NCI-H1105 (cell line): ENCODE results near the gene PHIP.
A peak's percentile ranks its signal among the peaks of the same experiment; 100 is the strongest.

Experiments
- DNase-seq: peaks from one replicate; lab custom pipeline; 2025; lab: John Stamatoyannopoulos, UW

The PHIP gene

GRCh38 chr6:79070206-79070825 is 7.7 kb downstream of the PHIP start:
- DNase-seq, result no peak

DNA sequence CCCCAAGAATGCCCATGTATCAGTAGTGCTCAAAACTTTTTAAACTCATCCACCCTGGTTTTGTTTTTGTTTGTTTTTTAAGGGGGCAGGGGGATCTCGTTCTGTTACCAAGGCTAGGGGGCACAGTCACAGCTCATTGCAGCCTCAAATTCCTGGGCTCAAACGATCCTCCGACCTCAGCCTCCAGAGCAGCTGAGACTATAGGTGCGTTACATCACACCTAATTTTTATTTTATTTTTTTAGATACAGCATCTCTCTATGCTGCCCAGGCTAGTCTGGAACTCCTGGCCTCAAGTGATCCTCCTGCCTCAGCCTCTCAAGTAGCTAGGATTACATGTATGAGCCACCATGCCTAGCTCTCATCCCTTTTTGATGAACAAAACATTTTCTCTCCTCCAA is 11.2 kb downstream of the PHIP start:
- no peak for DNase-seq

GRCh38 chr6:79066330-79066729 is 11.7 kb downstream of the PHIP start:
- DNase-seq, result no peak

GRCh38 chr6:79065232-79065631 is 12.8 kb downstream of the PHIP start:
- DNase-seq, result no peak

DNA sequence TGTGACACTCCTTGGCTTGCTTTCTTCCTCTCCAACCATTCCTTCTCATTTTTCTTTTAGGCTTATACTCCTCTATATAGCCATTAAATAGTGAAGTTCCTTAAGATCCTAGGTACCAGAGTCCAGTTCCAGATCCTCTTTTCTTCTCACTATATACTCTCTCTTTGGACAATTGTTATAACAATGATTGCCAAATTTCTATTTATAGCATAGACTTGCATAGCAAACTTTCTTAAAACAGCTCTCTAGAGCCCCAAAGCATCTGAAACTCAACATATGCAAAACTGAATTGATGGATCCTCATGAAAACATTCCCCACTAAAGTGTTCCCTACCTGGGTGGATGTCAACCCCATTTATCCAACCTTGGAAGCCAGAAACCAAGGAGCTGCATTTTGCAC is 13.4 kb downstream of the PHIP start:
- no peak for DNase-seq

DNA sequence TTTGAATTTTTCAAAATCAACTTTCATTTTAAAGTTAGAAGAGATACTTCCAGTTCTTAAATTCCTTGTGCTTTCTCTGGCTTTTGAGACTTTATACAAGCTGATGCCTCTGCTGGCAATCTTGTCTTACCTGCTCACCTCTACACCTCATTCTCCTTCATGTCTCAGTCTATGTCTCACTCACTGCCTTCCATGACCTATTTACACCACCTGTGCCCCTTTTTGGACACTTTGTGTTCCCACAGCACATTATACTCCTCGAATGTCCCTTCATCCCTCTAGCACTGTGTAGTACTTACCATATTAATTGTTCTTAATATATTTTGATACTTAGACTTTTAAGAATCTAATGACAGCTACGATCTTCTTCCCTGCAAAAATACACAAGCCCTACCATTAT is 15.3 kb downstream of the PHIP start:
- no peak for DNase-seq

DNA sequence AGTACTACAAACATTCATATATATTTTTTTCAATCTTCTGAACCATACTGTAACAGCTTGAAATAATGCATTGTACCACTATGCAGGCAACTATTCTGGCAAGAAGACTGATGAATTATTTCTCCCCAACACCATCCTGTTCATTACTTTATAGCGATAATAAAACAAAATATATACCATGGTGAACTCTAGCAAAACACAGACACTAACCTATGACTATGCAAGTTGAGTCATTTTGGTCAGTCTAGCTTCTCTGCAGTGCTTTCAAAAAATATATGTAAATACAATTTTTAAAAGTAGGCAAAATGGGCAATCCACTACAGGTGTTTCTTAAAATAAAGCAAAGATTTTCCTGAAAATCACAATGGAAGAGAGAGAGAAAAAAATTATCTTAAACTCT is 20.3 kb downstream of the PHIP start:
- no peak for DNase-seq

DNA sequence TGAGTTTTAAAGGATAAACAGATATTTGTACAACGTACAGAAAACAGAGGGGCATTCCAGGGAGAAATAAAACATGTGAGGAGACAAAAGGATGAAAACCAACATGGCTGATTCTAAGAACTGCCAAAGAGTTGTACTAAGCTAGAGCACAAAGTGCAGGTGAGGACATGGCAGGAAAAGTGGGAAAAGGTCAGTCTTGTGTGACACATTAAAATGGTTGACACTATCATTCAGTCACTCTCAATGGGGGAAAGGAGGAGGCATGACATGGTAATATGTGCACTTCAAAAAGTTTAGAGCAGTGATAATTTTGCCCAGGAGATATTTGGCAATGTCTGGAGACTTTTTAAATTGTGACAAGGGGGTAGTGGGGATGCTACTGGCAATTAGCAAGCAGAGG is 21.8 kb downstream of the PHIP start:
- no peak for DNase-seq

DNA sequence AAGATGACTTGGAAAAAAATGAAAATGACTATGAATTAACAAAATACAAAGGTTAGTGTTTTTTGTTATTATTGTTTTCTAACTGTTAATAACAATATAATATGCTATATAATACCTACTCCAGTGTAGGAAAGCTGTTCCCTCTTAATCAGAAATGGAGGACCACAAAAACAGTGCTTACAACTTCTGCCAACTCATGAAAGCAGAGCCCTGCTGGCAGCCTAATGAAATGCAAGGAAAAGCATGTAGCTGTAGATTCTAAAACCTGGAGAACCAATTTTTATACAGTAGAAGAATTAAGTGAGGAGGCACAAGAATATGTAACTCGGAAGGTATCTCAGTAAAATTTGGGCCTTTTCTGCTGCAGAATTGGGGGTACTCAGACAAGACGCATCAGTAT is 29.4 kb downstream of the PHIP start:
- peak; percentile 13 for DNase-seq

- no peak for DNase-seq
Observed at GRCh38 chr6:79047072-79047471, 31.0 kb downstream of the PHIP start.

DNA sequence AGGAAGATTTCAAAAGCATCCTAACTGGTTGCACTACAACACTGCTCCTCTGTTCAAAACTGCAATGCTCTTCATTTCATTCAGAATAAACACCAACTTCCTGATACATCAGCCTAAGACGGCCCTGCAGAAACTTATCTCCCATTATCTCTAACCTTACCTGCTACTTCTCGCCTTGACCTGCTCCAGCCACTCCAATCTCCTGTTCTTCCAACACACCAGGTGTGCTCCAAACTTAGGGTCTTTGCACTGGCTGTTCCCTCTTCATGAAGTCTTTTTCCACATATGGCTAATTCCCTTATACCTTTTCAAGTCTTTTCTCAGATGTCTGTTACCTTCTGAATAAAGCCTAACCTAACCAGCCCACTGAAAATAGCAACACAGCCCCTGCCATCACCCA is 32.1 kb downstream of the PHIP start:
- no peak for DNase-seq

DNA sequence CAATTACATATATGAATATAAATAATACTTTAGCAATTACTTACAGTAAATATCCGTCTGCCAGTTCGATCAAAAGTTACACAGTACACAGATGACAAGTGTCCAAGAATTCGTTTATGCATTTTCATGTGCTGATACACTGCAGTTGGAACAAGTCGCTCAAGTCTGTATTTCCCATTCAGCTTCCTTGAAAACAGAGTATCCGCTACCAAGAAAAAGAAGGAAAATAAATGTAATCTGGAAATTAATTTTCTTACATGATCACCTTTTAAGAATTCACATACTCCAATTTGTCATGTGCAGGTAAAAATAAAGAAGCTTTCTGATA is 35.3 kb downstream of the PHIP start:
- no peak for DNase-seq

DNA sequence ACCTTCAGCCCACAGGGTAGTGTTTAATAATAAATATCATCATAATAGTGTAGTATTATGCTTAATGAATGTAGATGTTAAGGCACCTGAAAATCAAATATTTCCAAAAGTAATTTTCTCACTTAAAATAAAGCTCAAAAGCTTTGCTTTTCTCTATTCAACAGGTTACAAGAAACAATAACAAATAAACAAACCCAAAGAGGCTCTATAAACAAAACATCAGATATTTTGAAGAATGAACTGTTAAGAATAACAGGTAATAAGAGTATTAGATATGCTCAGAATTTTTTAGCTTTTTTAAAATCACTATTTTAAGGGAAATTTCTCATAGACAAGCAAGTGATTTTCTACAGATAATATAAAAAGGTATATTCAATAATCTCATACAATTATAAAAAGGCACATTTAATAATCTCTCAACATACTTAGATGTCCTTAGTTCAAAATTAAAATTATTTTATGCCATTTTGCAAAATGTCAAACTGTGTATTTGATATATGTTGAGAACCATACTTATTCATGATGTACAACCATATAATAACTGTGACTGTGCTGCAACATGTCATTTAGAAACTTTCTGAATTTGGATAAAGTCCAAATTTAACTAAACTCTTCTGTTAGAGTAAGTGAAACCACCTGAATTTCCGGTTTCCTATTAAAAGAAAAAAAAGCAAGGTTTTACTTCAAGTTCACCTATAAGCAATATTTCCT is 35.8 kb downstream of the PHIP start:
- DNase-seq, result no peak

DNA sequence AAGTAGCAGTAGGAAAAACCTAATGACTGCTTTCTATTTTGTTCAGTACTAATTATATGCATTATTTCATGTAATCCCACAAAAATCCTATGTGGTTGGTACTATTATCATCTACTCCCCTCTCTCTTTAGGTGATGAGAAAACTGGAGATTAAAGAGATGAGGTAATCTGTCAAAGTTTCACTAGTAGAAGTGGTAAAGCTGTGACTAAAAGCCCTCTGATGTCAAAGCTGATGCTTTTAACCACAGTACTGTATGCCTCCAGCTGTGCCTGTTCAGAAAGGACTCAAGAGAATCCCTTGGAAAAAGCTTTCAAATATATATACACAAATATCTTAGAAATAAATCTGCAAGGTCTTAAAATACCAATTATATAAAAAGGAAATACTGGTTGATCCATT is 38.0 kb downstream of the PHIP start:
- DNase-seq, result no peak

DNA sequence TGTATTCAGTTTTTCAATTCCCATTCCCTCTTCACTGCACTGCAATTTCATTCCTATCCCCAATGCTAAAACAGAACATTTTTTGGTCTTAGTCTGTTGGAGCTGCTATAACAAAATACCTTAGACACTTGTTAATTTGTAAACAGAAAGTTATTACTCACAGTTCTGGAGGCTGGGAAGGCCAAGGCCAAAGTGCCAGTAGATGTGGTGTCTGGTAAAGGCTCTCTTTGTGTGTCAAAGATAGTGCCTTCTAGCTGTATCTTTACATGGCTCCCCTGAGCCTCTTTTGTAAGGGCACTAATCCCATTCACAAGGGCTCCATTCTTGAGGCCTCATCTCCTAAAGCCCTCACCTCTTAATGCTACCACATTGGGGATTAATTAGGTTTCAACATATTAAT is 40.0 kb downstream of the PHIP start:
- no peak for DNase-seq

- DNase-seq, result no peak
Observed at GRCh38 chr6:79034865-79035264, 43.2 kb downstream of the PHIP start.

DNA sequence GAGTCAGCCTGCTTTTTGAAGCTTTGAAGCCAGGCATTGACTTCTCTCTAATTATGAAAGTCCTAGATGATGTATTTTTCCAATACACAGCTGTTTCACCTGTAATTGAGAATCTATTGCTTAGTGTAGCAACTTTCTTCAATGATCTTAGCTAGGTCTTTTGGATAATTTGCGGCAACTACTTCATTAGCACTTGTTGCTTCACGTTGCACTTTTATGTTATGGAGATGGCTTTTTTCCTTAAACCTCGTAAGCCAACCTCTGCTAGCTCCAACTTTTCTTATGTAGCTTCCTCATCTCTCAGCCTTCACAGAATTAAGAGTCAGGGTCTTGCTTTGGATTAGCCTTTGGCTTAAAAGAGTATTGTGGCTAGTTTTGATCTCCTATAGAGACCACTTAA is 44.8 kb downstream of the PHIP start:
- DNase-seq, result no peak

GRCh38 chr6:79031821-79032590 is 46.0 kb downstream of the PHIP start:
- DNase-seq, result no peak

- no peak for DNase-seq
Observed at GRCh38 chr6:79030511-79030910, 47.5 kb downstream of the PHIP start.

DNA sequence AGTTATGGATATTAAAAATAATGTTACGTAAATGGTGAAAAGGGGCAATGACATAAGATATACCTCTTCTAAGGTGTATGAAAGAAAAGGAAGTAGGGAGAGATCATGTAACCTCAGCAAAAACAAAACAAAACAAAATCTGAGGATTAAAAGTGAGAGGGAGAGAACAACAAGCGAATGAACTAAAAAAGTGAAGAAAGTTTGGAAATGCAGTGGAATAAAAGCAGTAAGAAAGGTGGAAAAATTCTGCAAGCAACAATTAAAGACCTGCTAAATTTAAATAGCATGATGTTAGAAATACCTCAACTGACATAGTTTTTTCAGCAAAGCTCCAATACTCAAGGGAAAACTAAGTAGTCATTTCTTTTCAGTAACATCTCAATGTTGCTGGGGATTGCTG is 48.0 kb downstream of the PHIP start:
- no peak for DNase-seq

DNA sequence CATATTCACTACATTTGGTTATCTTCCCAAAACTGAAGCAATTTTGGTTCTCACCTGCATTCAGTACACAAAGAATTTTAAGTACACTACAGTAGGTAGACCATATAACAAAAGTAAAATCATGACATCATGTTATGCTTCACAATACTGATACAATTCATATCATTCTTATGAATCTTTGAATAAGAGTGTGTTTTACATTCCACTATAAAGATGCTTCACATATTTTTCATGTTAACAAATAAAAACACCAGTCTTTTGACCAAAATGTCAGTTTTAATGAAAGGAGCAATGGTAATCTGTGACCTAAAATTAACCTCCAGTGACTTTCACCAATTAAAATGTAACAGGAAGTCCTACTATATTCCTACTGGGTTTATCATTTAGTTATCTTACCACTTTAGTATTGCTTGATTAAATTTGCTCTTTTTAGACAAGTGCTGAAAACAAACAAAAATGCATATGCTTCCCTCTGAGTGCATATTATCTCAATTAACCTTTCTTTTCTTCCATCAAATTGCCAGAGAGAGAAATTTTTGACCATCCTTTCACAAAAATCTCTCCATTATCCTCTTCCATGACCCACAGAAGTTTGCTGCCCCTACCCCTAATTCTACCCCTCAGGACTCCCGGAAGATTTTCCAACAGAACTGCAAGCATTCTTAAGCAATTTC is 49.3 kb downstream of the PHIP start:
- DNase-seq, result no peak

DNA sequence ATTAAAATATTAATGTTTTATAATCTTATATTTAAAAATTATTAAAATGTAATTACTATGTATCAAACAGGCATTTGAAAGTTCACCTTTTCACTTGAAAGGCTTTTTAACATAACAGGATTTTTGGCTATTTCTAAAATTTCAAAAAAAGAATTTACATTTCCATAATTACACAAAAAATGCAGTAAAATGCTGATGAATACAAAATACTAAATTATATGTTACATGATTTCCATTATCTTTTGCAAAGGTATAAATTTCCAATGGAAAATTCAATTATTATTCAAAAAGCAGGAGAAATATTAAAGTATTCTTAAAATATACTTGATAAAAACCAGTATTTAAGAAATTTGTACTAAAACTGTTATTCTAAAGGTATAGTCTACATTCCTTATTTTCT is 66.1 kb downstream of the PHIP start:
- no peak for DNase-seq

DNA sequence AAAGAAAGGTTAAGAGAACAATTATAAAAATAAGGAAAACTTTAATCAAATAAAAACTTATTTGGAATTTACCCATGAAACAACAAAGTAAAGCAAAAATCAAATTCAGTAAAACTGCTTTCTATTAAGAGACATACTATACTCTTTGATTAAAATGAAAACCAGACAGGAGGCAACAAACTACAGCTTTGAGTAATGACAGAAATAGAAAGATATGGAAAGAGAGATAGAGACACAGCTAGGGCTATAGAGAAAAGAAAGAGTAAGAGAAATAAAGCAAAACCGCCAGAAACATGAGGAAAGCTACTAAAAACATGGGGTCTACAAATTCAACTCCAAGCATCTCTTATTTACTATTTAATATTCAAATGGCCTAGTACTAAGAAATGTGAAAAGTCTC is 67.6 kb downstream of the PHIP start:
- no peak for DNase-seq
